Body of pancreas (tissue), 4 donors: ENCODE results near the gene CXXC5. TPM values are rescaled to one million over a fixed set of nuclear protein-coding genes. Genes with fewer than 3 reads are reported as not detected.

Experiments
- ATAC-seq: fragments of 150-250 bp; one replicate; pipeline ENCODE4 v1.9.1; 2016
- DNase-seq, 4 donors: peaks; one replicate each; pipeline ENCODE4 v3.0.0-alpha.2; 2019
- H3K27ac ChIP-seq, 4 donors: fragments of 200-600 bp; sonication (generic); 1 replicate in 3 of 4; 2 replicates in 1 of 4; pipeline versions ENCODE4 v1.5.1 to v1.6.1; 2016 to 2019; ENCODE audit warnings: mild to moderate bottlenecking in 1 of 4, mixed read lengths in 1 of 4, moderate library complexity in 1 of 4
- H3K27me3 ChIP-seq, 2 donors: fragments of 200-600 bp; sonication (generic); one replicate each; pipeline ENCODE4 v1.6.0; 2016; ENCODE audit warnings: mild to moderate bottlenecking in 1 of 2
- H3K36me3 ChIP-seq, 2 donors: fragments of 200-600 bp; sonication (generic); replicated peaks in 1 of 2; 2 replicates each; pipeline ENCODE4 v1.5.1; 2016; ENCODE audit warnings: low read depth in 2 of 2; ENCODE audit not compliant: insufficient read depth in 1 of 2
- H3K4me1 ChIP-seq: fragments of 200-600 bp; sonication (generic); one replicate; pipeline ENCODE4 v1.6.0; 2016
- H3K4me3 ChIP-seq, 2 donors: fragments of 200-600 bp; sonication (generic); 1 replicate in 1 of 2; 2 replicates in 1 of 2; pipeline ENCODE4 v1.5.1; 2016 to 2019
- H3K9me3 ChIP-seq, 3 donors: fragments of 200-600 bp; sonication (generic); 1 replicate in 2 of 3; 2 replicates in 1 of 3; pipeline ENCODE4 v1.5.1; 2016
- POLR2A ChIP-seq, 3 donors: fragments of 450-650 bp; IDR thresholded peaks; one replicate each; pipeline ENCODE4 v1.6.1; 2016; ENCODE audit warnings: antibody characterized with exemption in 3 of 3, mild to moderate bottlenecking in 2 of 3
- WGBS, 2 donors: methylation state at CpG; one replicate each; pipeline ENCODE4 v1.1.5; 2017; 5-methylcytosine and 5-hydroxymethylcytosine counted together
- intact Hi-C: fragments of 100-400 bp; cut with DNase I; formaldehyde crosslinking; loops from one replicate; pipeline ENCODE4 v1.15.1; 2023
- total RNA-seq, 2 donors: library from RNA; depleted of rRNA; stranded (reverse); fragments of >200 nt; gene quantifications; one replicate each; pipeline ENCODE4 v1.1.0, GENCODE V29; 2016
- TF ChIP-seq, protein P1 (sequence below), 7 experiments: fragments of 450-650 bp in 4 of 7; fragments of 200-600 bp in 3 of 7; sonication (generic) in 3 of 7; IDR thresholded peaks; one replicate each; pipeline ENCODE4 v1.5.1; 2016 to 2019; ENCODE audit warnings: antibody characterized with exemption in 7 of 7

Gene CXXC5
- total RNA-seq, 2 donors from 2014 or later = 86.6 to 87.7 TPM

GRCh38 chr5:139657363-139658321 is 9.5 kb downstream of the CXXC5 start:
- TF ChIP-seq, protein P1, sequence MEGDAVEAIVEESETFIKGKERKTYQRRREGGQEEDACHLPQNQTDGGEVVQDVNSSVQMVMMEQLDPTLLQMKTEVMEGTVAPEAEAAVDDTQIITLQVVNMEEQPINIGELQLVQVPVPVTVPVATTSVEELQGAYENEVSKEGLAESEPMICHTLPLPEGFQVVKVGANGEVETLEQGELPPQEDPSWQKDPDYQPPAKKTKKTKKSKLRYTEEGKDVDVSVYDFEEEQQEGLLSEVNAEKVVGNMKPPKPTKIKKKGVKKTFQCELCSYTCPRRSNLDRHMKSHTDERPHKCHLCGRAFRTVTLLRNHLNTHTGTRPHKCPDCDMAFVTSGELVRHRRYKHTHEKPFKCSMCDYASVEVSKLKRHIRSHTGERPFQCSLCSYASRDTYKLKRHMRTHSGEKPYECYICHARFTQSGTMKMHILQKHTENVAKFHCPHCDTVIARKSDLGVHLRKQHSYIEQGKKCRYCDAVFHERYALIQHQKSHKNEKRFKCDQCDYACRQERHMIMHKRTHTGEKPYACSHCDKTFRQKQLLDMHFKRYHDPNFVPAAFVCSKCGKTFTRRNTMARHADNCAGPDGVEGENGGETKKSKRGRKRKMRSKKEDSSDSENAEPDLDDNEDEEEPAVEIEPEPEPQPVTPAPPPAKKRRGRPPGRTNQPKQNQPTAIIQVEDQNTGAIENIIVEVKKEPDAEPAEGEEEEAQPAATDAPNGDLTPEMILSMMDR (IDR thresholded peaks at IDR 0.05) = no peak
- Histone ChIP-seq H3K4me3 (no peak overlapping the region), H3K9me3 (no peaks in the 10 kb centered on the region), H3K27ac (peak overlapping the region; percentile 94 to 98 (median 98)), H3K4me1 (peaks cover 99% of the 10 kb centered on the region), H3K27me3 (no peaks in the 10 kb centered on the region), H3K36me3 (no peaks in the 10 kb centered on the region)
- intact Hi-C loops = no loop called here
- ATAC-seq (no peak), DNase-seq (peak in 1 of 4 donors; percentile 39)
- 16 to 27% methylated on average over 7 to 12 of the region's 12 CpGs for WGBS, 2 donors

DNA sequence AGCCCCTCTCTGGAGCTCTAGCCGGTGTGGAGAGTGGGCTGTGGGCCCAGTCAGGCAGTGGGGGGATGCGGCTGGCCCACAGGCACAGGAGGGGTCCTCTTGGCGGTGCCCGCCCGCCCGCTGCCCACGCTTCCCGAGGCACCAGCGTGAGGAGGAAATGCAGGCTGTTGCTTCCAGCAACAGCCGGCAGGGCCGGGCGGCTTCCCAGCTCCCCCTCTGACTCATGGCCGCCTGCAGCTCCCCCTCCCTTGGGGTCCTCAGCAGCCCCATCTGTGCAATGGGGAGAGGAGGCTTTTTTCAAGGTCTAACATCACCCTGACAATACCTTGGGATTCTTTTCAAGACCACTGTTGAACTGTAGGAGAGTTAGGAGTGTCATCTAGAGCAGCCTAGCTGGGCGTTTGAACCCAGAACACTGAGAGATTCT is 10.4 kb downstream of the CXXC5 start:
- no peak overlapping the region for H3K4me3 ChIP-seq

GRCh38 chr5:139658928-139659667 is 10.9 kb downstream of the CXXC5 start:
- H3K4me1 ChIP-seq = peaks cover 99% of the 10 kb centered on the region
- intact Hi-C loops = no loop called here
- TF ChIP-seq, protein P1 (IDR thresholded peaks at IDR 0.05) = no peak
- TF ChIP-seq POLR2A (IDR thresholded peaks at IDR 0.05) = peak in 2 of 3 donors; percentile 15 to 31
- DNase-seq (peak in 3 of 4 donors; percentile 57 to 64 (median 62)), ATAC-seq (peak; percentile 3)
- H3K36me3 ChIP-seq = no peaks in the 10 kb centered on the region
- peak overlapping the region; percentile 94 to 98 (median 98) for H3K27ac ChIP-seq
- 8 to 15% methylated on average over 9 to 15 of the region's 15 CpGs for WGBS, 2 donors
- H3K4me3 ChIP-seq = no peak overlapping the region
- H3K9me3 ChIP-seq = no peaks in the 10 kb centered on the region
- no peaks in the 10 kb centered on the region for H3K27me3 ChIP-seq

More for the DNA sequence above, 10.4 kb downstream of the CXXC5 start:
- peak; percentile 7 for ATAC-seq
- 18 to 20% methylated on average over 3 to 14 of the region's 14 CpGs for WGBS, 2 donors
- peak in 3 of 4 donors; percentile 64 to 70 (median 70) for DNase-seq
- TF ChIP-seq POLR2A (IDR thresholded peaks at IDR 0.05) = no peak
- TF ChIP-seq, protein P1 (IDR thresholded peaks at IDR 0.05) = peak in 3 of 7 experiments; percentile 19 to 31 (median 24)
- no peaks in the 10 kb centered on the region for H3K36me3 ChIP-seq
- H3K27ac ChIP-seq = peak overlapping the region; percentile 94 to 98 (median 98)
- no peaks in the 10 kb centered on the region for H3K9me3 ChIP-seq
- intact Hi-C loops = no loop called here
- H3K27me3 ChIP-seq = no peaks in the 10 kb centered on the region
- peaks cover 99% of the 10 kb centered on the region for H3K4me1 ChIP-seq

DNA sequence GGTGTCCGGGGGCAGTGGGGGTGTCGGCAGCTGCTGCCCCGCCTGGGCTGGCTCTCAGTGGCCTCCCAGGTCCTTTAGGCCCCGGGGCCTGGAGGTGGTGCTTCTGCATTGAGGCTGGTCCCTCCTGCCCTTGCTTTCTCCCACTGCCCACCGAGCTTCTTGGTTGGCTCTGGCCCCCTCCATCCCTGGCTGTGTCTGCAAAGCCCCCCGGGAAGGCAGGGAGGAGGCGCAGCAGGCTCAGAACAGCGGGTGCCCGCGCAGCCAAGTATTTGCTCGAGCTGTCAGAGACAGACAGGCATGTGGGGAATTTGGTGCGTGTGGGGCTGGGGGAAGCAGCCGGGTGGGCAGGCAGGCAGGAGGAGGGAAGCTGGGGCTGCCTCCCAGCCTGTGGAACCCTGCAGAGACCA is 11.5 kb downstream of the CXXC5 start:
- Histone ChIP-seq H3K4me3 (no peak overlapping the region), H3K27me3 (no peaks in the 10 kb centered on the region), H3K27ac (peak overlapping the region; percentile 94 to 98 (median 98)), H3K9me3 (no peaks in the 10 kb centered on the region), H3K4me1 (peaks cover 99% of the 10 kb centered on the region), H3K36me3 (no peaks in the 10 kb centered on the region)
- ATAC-seq (no peak), DNase-seq (peak in 1 of 4 donors; percentile 32)
- TF ChIP-seq, protein P1 (IDR thresholded peaks at IDR 0.05) = no peak
- TF ChIP-seq POLR2A (IDR thresholded peaks at IDR 0.05) = no peak
- 16% methylated on average over 11 of the region's 13 CpGs; no CpG with 5 or more reads in 1 of the 2 donors for WGBS, 2 donors
- intact Hi-C loops = no loop called here
